Measurements from ENCODE around the gene PCNX1. TPM values are rescaled to one million over a fixed set of nuclear protein-coding genes. Genes with fewer than 3 reads are reported as not detected.
"Not testable (repeated sequence)": the region's sequence is repeated elsewhere in the genome, so short reads cannot be mapped to it uniquely, and the experiment has no call there.

The PCNX1 gene
- total RNA-seq, 1 experiment from 2014 or later: 23.3 TPM

DNA sequence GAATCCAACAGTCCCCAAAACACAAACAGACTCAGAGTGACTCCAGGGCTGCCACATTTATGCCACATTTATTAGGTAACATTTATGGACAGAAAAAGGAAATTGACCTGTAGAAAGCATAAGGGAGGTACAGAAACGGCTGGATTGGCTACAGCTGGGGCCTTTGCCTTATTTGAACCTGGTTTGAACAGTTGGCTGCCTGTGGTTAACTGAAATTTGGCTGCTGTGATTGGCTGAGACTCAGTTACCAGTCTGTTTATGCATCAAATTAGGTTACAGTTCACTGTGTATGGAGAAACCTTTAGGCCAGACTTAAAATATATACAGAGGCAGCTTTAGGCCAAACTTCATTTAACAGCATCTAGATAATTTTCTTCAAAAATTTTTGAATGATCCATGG, 27.8 kb upstream of the PCNX1 start:
- no peaks in the 10 kb centered on the region for H3K9me3 ChIP-seq (ENCODE audit: low read length)
- H3K36me3 ChIP-seq (ENCODE audit: low read depth, low read length): no peaks in the 10 kb centered on the region
- CTCF ChIA-PET: no interaction called here
- no peak overlapping the region for H3K27ac ChIP-seq (ENCODE audit: low read length)
- no peaks in the 10 kb centered on the region for H3F3A ChIP-seq (ENCODE audit: low read length, unreplicated experiment)
- POLR2A ChIA-PET (ENCODE audit: unreplicated experiment): no interaction called here
- no peaks in the 10 kb centered on the region for H3K9me2 ChIP-seq (replicated peaks; ENCODE audit: low read length)
- TF ChIP-seq EZH2 (IDR thresholded peaks at IDR 0.05; ENCODE audit: low read length, unreplicated experiment) (no peak), EZH2phosphoT487 (IDR thresholded peaks at IDR 0.05; ENCODE audit: borderline replicate concordance, low read length) (no peak)
- TF ChIP-seq, protein P1, sequence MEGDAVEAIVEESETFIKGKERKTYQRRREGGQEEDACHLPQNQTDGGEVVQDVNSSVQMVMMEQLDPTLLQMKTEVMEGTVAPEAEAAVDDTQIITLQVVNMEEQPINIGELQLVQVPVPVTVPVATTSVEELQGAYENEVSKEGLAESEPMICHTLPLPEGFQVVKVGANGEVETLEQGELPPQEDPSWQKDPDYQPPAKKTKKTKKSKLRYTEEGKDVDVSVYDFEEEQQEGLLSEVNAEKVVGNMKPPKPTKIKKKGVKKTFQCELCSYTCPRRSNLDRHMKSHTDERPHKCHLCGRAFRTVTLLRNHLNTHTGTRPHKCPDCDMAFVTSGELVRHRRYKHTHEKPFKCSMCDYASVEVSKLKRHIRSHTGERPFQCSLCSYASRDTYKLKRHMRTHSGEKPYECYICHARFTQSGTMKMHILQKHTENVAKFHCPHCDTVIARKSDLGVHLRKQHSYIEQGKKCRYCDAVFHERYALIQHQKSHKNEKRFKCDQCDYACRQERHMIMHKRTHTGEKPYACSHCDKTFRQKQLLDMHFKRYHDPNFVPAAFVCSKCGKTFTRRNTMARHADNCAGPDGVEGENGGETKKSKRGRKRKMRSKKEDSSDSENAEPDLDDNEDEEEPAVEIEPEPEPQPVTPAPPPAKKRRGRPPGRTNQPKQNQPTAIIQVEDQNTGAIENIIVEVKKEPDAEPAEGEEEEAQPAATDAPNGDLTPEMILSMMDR (conservative IDR thresholded peaks at IDR 0.05; ENCODE audit: low read depth, low read length): no peak
- no peaks in the 10 kb centered on the region for H3K79me2 ChIP-seq (ENCODE audit: low read length)
- no peak overlapping the region for H3K4me3 ChIP-seq (ENCODE audit: low read length)
- H3K4me2 ChIP-seq (ENCODE audit: low read length): no peak overlapping the region
- no peak overlapping the region for H2AFZ ChIP-seq (ENCODE audit: low read length)
- DNase-seq (no peak), ATAC-seq (no peak)
- intact Hi-C loops (cut with micrococcal nuclease): no loop called here
- H4K20me1 ChIP-seq (ENCODE audit: low read length): no peaks in the 10 kb centered on the region
- no peaks in the 10 kb centered on the region for H3K27me3 ChIP-seq (ENCODE audit: low read length)
- H3K9ac ChIP-seq (ENCODE audit: low read length): no peak overlapping the region
- no TSS peak for BruUV-seq (replicated peaks)
- no peaks in the 10 kb centered on the region for H3K4me1 ChIP-seq (ENCODE audit: insufficient read depth, low read length)

DNA sequence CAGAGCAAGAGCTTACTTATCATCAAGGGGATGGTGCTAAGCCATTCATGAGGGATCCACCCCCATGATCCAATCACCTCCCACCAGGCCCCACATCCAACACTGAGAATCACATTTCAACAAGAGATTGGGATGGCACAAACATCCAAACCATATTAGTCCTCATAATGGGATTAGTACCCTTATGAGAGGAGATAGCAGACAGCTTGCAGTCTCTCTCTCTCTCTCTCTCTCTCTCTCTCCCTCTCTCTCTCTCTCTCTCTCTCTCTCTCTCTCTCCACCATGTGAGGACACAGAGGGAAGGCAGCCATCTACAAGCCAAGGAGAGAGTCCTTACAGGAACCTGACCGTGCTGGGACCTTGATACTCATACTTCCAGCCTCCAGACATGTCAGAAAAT, 26.4 kb upstream of the PCNX1 start:
- intact Hi-C loops (cut with micrococcal nuclease); H3K36me3 ChIP-seq (ENCODE audit: low read depth, low read length); H2AFZ ChIP-seq (ENCODE audit: low read length); H3F3A ChIP-seq (ENCODE audit: low read length, unreplicated experiment); H3K4me1 ChIP-seq (ENCODE audit: insufficient read depth, low read length); H3K9me2 ChIP-seq (replicated peaks; ENCODE audit: low read length); ATAC-seq; BruUV-seq (replicated peaks); DNase-seq; H3K9me3 ChIP-seq (ENCODE audit: low read length); H3K27ac ChIP-seq (ENCODE audit: low read length); H3K9ac ChIP-seq (ENCODE audit: low read length); POLR2A ChIA-PET (ENCODE audit: unreplicated experiment); H3K79me2 ChIP-seq (ENCODE audit: low read length); H3K27me3 ChIP-seq (ENCODE audit: low read length); H4K20me1 ChIP-seq (ENCODE audit: low read length); H3K4me3 ChIP-seq (ENCODE audit: low read length); CTCF ChIA-PET; H3K4me2 ChIP-seq (ENCODE audit: low read length): not testable (repeated sequence)

DNA sequence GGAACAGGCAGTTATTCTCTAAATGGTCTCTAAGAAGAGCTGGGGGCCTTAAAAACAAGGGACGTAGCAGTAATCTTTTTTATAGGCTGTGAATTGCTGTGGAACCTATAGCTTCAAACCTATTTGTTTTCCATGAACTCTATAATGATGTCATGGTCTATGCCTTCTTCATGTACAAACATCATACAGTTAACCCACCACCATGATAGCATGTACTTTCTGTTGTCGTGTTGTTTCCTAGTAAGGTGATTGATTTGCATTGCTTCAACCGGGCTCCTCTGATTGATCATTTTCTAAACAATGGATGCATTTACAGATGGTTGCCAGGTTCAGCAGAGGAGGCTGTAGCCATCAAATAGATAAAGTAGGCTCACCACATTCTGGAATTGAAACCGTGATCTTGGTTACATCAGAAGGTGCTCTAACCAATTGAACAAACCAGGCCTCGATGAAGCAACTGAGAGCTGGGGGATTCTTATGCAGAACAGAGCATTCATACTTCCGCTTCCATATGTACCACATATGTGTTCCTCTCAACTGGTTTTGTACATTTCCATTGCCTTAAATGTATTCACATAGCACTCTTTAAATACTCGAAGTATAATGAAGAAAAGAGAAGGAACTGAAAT, 25.6 kb upstream of the PCNX1 start:
- DNase-seq: no peak
- TF ChIP-seq, protein P1 (conservative IDR thresholded peaks at IDR 0.05; ENCODE audit: low read depth, low read length): no peak
- no peak for TF ChIP-seq EZH2phosphoT487 (IDR thresholded peaks at IDR 0.05; ENCODE audit: borderline replicate concordance, low read length)
- no peak for TF ChIP-seq EZH2 (IDR thresholded peaks at IDR 0.05; ENCODE audit: low read length, unreplicated experiment)
- no peak overlapping the region for H2AFZ ChIP-seq (ENCODE audit: low read length)
- no peaks in the 10 kb centered on the region for H4K20me1 ChIP-seq (ENCODE audit: low read length)
- no TSS peak for BruUV-seq (replicated peaks)
- intact Hi-C loops (cut with micrococcal nuclease): no loop called here
- ChIA-PET CTCF (interaction anchor here (0.6 kb wide), 1 partner anchor 56 kb away, joined by 4 read pairs; no protein-coding TSS in a partner anchor), POLR2A (ENCODE audit: unreplicated experiment) (no interaction called here)
- H3K79me2 ChIP-seq (ENCODE audit: low read length): no peaks in the 10 kb centered on the region
- no peaks in the 10 kb centered on the region for H3K4me1 ChIP-seq (ENCODE audit: insufficient read depth, low read length)
- H3K4me3 ChIP-seq (ENCODE audit: low read length): no peak overlapping the region
- no peaks in the 10 kb centered on the region for H3K27me3 ChIP-seq (ENCODE audit: low read length)
- no peaks in the 10 kb centered on the region for H3F3A ChIP-seq (ENCODE audit: low read length, unreplicated experiment)
- ATAC-seq: no peak
- no peak overlapping the region for H3K4me2 ChIP-seq (ENCODE audit: low read length)
- no peaks in the 10 kb centered on the region for H3K9me3 ChIP-seq (ENCODE audit: low read length)
- H3K9me2 ChIP-seq (replicated peaks; ENCODE audit: low read length): no peaks in the 10 kb centered on the region
- no peak overlapping the region for H3K9ac ChIP-seq (ENCODE audit: low read length)
- H3K27ac ChIP-seq (ENCODE audit: low read length): no peak overlapping the region
- no peaks in the 10 kb centered on the region for H3K36me3 ChIP-seq (ENCODE audit: low read depth, low read length)
